ENCODE data around the gene SEMA4D.
"Not testable (repeated sequence)": the region's sequence is repeated elsewhere in the genome, so short reads cannot be mapped to it uniquely, and the experiment has no call there.

SEMA4D gene

GRCh38 chr9:89376741-89377351, 121.1 kb downstream of the SEMA4D start:
- TF ChIP-seq CTCF (IDR thresholded peaks at IDR 0.05; ENCODE audit: insufficient read depth, low read depth, low read length, missing control alignments): no peak
- no peak for DNase-seq (ENCODE audit: low read depth)
- no peak overlapping the region for H3K4me3 ChIP-seq (ENCODE audit: low read depth, low read length)

GRCh38 chr9:89376286-89376685, 121.6 kb downstream of the SEMA4D start:
- DNase-seq (ENCODE audit: low read depth): no peak
- no peak overlapping the region for H3K4me3 ChIP-seq (ENCODE audit: low read depth, low read length)
- no peak for TF ChIP-seq CTCF (IDR thresholded peaks at IDR 0.05; ENCODE audit: insufficient read depth, low read depth, low read length, missing control alignments)

- no peak overlapping the region for H3K4me3 ChIP-seq (ENCODE audit: low read depth, low read length)
- no peak for TF ChIP-seq CTCF (IDR thresholded peaks at IDR 0.05; ENCODE audit: insufficient read depth, low read depth, low read length, missing control alignments)
- peak; percentile 66 for DNase-seq (ENCODE audit: low read depth)
Measured at GRCh38 chr9:89375191-89375760, 122.6 kb downstream of the SEMA4D start.

GRCh38 chr9:89374176-89374575, 123.7 kb downstream of the SEMA4D start:
- TF ChIP-seq CTCF (IDR thresholded peaks at IDR 0.05; ENCODE audit: insufficient read depth, low read depth, low read length, missing control alignments): no peak
- H3K4me3 ChIP-seq (ENCODE audit: low read depth, low read length): no peak overlapping the region
- no peak for DNase-seq (ENCODE audit: low read depth)

GRCh38 chr9:89372979-89373378, 124.9 kb downstream of the SEMA4D start:
- H3K4me3 ChIP-seq (ENCODE audit: low read depth, low read length): no peak overlapping the region
- TF ChIP-seq CTCF (IDR thresholded peaks at IDR 0.05; ENCODE audit: insufficient read depth, low read depth, low read length, missing control alignments): no peak
- DNase-seq (ENCODE audit: low read depth): no peak

- no peak overlapping the region for H3K4me3 ChIP-seq (ENCODE audit: low read depth, low read length)
- DNase-seq (ENCODE audit: low read depth): peak; percentile 45
- TF ChIP-seq CTCF (IDR thresholded peaks at IDR 0.05; ENCODE audit: insufficient read depth, low read depth, low read length, missing control alignments): no peak
Measured at GRCh38 chr9:89372230-89372816, 125.6 kb downstream of the SEMA4D start.

- DNase-seq (ENCODE audit: low read depth); H3K4me3 ChIP-seq (ENCODE audit: low read depth, low read length): not testable (repeated sequence)
Measured at GRCh38 chr9:89371791-89372190, 126.1 kb downstream of the SEMA4D start.
